ENCODE data around the gene PUS3.
"Not testable (repeated sequence)": the region's sequence is repeated elsewhere in the genome, so short reads cannot be mapped to it uniquely, and the experiment has no call there.

PUS3 gene

DNA sequence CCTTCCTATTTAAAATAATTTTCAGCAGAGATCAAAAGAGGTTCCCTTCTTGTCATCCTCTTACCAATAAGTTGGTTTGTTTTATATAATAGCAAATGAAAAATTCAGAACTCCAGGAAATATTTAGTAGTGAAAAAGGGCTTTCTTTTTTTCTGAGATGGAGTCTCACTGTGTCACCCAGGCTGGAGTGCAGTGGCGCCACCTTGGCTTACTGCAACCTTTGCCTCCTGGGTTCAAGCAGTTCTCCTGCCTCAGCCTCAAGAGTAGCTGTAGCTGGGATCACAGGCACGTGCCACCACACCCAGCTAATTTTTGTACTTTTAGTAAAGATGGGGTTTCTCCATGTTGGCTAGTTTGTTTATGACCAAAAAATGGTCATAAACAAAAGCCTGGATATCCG is 11.6 kb upstream of the PUS3 start:
- FAIRE-seq, result not testable (repeated sequence)

GRCh38 chr11:125910226-125910849 is 7.3 kb upstream of the PUS3 start:
- FAIRE-seq, result no peak

GRCh38 chr11:125904678-125905077 is 1.7 kb upstream of the PUS3 start:
- no peak for FAIRE-seq

DNA sequence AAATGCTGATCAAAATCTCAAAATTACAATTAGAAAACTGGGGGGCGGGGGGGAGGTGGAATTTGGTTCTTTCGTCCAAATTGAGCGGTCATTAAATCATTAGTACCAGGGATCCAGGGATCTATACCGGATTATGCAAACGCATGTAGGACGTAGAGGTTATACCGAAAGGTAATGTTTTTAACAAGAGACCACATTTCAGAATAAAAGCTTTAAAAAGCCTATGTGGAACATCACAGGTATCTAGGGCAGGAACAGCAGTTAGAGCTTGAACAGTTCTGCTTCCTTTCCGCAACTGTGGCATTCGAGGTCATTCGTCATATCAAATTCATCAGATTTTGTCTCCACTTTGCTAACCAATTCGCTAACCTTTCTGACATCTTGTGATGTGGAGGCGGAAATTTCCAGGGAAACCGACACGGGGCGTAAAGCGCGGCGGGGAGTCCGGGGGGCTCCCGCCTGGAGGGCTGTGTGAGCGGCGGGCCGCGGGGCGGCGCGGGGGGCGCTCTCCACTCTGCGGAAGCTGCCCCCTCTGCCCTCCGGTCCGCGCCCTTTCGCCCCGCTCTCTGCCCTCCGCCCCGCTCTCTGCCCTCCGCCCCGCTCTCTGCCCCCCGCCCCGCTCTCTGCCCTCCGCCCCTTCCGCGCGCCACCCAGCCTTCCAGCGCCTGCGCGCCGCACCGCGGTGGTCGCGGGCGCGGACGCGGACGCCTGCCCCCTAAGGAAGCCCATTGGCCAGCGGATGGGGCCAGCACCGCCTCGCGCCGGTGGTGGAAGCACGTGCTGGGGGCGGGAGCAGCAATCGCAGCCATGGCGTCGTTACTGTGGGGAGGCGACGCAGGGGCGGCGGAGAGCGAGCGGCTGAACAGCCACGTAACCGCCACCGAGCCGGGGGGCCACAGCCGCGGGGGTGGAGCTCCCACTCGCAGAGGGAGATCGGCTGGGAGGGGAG is 979 bp upstream of the PUS3 start, which contains the start of gene DDX25:
Gene DDX25 (plus strand): TSS at position 798 of the 949 bp plus-strand sequence. CDS start 10 bp downstream, at position 808.
- FAIRE-seq, result peak; percentile 87

DNA sequence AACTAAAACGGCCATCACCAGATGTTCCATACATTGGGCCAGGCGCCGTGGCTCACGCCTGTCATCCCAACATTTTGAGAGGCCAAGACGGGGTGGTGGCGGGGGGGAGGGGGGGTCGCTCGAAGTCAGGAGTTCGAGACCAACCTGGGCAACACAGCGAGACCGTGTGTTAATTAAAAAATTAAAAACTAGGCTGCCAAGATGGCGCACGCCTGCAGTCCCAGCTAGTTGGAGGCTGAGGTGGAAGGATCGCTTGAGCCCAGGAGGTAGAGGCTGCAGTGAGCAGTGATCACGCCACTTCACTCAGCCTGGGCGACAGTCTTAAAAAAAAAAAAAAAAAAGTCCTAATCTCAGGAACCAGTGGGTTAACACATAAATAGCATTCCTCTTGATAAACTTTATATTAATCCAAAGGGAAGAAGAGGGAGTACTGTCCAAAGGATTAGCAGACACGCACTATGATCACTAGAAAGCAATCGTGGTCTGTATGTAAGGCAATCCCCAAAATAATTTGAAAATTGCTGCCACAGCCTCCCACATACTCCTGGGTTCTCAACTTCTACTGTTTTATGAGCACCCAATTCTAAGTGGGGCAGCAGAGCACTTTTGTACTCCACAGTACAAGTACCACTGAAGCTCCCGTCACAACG is 604 bp downstream of the PUS3 start:
- no peak for FAIRE-seq

DNA sequence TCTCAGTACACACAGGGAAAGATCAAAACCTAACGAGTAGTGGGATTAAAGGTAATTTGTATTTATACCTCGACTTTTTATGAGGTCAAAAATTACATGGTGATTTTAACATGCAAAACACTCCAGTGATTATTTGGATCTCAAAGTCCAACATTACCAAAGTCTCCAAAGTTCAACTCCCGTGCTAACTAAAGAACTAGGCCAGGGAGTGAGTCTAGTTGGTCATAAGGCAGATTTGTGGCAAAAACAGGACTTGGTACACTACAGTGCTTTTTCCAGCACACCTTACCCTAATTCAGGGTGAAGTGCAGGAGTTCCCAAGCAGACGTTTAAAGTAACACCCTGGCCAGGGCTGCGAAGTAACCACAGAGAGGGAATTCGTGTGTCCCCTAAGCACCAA is 1.1 kb downstream of the PUS3 start:
- no peak for FAIRE-seq

- no peak for FAIRE-seq
These were observed 10.0 kb downstream of the PUS3 start for GRCh38 chr11:125892994-125893393.

DNA sequence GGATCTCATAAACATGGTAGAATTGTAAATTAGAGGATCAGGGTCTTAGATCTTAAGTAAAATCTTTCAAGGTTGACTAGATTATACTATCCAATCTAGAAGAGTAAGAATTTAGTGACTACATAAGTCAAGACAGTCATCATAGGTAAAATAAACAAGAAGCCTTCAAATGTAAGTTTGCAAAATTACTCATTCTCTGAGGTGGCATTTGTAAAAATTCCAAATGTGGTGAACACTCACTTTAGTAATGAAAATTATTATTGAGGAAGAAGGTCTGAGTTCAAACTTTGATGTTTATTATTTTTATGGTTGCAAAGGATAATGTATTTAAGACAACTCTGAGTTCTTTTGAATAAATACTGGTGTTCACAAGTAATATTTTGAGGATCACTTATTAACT is 10.9 kb downstream of the PUS3 start:
- FAIRE-seq, result no peak

- no peak for FAIRE-seq
These were observed 12.4 kb downstream of the PUS3 start for GRCh38 chr11:125890447-125891100.

- FAIRE-seq, result no peak
These were observed 15.4 kb downstream of the PUS3 start, which contains the start of gene HYLS1 for GRCh38 chr11:125887373-125888324. Gene HYLS1 (plus strand): TSS chr11:125887668. CDS start chr11:125899369, 11,701 bp downstream.

DNA sequence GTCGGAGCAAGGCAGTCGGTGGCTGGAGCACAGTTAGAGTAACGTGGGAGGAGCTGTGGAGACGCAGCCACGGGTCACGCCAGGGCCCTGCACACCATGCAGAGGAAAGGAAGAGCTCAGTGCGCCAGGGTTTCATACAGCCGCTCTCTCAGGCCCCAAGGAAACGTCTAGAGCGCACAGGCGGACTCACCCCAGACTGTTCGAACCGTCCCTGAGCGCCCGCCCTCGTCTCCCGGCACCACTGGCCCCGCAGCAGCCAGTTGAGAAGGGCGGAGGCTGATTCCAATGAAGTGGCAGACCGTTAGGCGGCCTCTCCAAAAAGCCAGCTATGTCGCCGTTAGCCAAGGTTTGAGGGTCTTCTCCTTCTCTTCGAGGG is 16.0 kb downstream of the PUS3 start:
- FAIRE-seq, result no peak

GRCh38 chr11:125883375-125883774 is 19.6 kb downstream of the PUS3 start:
- no peak for FAIRE-seq

DNA sequence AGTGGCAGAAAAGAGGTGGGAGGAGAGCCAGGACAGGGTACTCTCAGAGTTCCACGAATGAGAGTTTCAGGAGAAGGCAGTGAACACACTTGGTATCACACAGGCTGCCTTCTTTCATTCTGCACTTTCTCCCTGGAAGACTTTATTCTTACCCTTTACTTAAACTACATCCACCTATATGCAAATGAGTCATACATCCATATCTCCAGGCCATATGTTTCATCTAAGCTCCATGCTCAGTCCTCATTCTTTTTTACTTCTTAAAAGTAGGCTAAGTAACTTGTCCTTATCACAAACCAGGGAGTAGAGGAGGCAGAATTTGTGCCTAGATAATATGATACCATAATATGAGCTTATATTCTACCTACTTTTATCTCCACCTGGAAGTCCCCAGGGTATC is 21.7 kb downstream of the PUS3 start:
- FAIRE-seq, result no peak

GRCh38 chr11:125874556-125875124 is 28.4 kb downstream of the PUS3 start:
- FAIRE-seq, result peak; percentile 86

GRCh38 chr11:125873881-125874555 is 29.0 kb downstream of the PUS3 start:
- no peak for FAIRE-seq

GRCh38 chr11:125872138-125872491 is 30.9 kb downstream of the PUS3 start:
- FAIRE-seq, result no peak

DNA sequence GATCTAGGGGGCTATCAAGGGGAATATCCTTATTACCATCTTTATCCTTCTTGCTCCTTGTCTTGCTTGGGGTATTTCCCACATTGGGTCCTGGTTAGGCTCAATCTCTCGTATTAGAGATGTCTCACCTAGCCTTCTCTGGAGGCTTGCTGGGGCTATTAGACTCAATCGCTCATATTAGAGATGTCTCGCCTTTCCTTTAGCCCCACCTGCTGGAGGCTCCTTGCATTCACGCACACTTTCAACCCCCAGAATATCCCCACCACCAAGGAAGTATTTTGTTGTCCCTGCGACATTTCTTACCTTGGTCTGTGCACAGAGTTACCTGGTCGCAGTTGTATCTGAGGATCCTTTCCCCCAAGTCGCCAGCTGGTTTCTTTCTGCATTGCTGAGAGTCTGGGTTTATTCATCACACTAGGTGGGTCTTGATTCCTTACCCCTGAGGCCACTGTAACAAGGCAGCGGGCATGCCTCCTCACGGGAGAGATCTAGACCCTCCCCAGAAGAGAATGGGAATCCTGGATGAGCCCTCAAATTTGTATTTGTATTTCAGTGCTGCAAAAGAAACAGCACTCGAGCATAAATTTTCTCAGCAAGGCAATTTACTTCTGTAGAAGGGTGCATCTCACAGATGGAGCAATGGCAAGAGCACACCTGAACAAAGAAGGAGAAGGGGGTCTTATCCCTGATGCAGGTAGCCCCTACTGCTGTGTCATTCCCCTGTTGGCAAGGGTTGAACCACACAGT is 31.4 kb downstream of the PUS3 start:
- no peak for FAIRE-seq

DNA sequence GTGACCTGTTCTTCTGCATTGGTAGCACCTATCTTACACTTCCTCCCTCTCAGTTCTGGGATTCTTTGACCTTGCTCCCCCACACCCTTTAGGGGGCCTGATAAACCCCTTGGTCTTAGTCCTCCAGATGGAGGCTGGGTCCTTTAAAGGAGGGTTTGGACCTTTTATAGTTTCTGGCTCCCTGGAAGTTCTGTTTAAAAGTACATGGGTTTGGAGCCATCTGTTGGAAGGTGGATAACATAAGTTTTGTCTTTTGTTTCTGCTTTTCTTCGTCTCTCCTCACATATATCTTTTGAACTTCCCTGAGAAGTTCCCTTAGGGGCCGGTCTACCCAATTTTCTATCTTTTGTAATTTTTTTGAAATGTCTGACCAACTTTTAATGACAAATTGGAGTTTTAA is 33.5 kb downstream of the PUS3 start:
- no peak for FAIRE-seq

DNA sequence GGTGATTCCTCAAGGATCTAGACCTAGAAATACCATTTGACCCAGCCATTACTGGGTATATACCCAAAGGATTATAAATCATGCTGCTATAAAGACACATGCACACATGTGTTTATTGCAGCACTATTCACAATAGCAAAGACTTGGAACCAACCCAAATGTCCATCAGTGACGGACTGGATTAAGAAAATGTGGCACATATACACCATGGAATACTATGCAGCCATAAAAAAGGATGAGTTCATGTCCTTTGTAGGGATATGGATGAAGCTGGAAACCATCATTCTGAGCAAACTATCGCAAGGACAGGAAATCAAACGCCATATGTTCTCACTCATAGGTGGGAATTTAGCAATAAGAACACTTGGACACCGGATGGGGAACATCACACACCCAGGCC is 37.7 kb downstream of the PUS3 start:
- not testable (repeated sequence) for FAIRE-seq

DNA sequence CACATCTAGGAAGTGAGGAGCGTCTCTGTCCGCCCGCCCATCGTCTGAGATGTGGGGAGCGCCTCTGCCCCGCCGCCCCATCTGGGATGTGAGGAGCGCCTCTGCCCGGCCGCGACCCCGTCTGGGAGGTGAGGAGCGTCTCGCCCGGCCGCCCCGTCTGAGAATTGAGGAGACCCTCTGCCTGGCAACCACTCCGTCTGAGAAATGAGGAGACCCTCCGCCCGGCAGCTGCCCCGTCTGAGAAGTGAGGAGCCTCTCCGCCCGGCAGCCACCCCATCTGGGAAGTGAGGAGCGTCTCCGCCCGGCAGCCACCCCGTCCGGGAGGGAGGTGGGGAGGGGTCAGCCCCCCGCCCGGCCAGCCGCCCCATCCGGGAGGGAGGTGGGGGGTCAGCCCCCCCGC is 40.2 kb downstream of the PUS3 start:
- not testable (repeated sequence) for FAIRE-seq
